GM19468 (cell line): ENCODE measurements around the gene FLNC.

Source experiments
- ATAC-seq: cut with Tn5 transposase; IDR thresholded peaks from one replicate; pipeline ENCODE4 v1.9.1; 2021; ENCODE audit warnings: mild to moderate bottlenecking, moderate library complexity, moderate number of reproducible peaks; ENCODE audit not compliant: unreplicated experiment; ENCODE audit errors: extremely low read depth

FLNC gene

GRCh38 chr7:128829391-128830166 lies 627 bp upstream of the FLNC start:
- ATAC-seq, result no peak

DNA sequence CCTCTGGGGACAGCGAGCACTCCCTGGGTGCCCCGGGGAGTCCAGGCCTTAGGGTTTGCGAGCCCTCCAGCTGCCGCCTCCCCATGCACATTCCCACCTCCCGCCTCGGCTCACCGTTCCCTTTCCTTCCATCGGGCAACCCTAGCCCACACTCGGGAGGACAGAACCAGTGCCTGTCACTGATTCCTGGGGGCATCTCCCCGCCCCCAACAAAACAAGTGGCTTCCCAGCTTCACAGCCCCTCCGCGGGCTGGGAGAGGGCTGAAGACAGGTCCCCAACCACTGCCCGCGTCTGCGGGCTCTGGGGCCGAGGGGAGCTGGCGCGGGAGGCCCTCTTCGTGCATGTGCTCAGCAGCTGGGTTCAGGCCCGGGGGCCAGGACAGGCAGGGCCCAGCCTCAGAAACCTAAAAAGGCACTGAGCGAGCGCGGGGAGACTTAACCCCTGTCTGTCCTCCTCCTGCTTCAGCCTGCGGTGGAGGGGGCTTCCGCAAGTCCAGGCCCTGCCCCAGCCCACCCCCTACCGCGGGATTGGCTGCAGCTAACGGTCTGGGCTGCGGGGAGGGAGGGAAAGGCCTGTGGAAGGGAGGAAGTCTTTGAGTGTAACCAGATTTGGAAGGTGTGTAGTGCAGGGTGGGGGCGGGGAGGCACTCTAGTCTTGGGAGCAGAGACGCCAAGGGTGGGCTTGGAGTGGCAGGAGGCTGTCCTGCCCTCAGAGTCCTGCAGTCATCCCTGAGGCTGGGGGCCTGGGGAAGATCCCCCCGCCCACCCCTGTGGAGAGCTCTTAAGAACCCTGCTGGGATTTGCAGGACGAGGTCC lies 1.2 kb downstream of the FLNC start:
- ATAC-seq, result no peak

DNA sequence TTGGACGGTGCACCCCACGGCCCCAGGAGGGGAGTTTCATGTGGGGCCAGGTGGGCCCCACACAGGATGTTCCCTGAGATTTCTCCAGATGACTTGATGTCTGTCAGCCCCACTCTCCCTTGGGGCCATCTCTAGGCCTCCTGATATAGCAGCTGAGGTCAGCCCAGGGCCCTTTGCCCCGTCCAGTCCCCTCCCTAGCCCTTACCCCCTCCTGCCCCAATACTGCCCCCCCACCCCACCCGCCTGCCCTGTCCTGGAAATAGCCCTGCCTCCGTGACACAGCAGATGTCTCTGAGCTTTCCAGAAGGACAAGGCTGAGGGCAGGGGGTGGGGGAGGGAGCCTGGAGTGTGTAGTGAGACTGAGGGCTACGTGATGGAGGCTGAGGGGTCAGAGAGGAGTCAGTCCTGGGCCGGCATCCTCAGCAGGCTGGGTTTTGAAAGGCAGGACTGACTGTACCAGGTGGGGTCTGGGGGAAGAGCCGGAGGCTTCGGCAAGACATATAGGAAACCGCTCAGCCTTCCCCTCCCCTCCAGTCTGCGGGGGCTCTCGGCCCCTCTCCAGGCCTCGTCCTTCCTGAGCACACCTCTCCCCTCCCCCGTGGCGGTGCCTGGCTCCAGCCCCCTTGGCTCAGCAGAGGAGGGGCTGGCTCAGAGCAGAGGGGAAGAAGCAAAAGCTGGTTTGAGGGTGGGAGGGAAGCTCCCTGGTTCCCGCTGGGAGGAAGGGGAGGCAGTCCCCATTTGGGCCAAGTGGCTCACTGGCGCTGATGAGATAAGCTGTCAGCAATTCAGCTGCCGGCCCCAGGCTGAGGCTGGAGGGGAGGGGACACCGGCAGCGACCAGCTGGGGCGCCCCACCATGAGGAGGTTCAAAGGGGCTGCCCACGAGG lies 2.0 kb downstream of the FLNC start:
- ATAC-seq, result no peak

DNA sequence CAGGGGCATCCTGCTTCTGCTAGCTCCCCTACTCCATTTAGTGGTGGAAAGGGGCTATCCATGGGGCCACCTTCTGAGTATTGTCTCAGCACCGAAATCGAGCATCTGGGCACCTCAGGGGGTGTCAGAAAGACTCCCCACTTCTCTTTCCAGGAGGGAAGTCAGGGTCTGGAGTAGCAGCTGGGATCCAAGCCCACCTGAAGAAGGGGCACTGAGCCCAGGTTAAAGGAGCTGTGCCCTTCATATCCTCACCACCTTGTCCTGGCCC lies 2.6 kb downstream of the FLNC start:
- no peak for ATAC-seq

- ATAC-seq, result no peak
These were observed 3.1 kb downstream of the FLNC start for GRCh38 chr7:128833148-128833945.

DNA sequence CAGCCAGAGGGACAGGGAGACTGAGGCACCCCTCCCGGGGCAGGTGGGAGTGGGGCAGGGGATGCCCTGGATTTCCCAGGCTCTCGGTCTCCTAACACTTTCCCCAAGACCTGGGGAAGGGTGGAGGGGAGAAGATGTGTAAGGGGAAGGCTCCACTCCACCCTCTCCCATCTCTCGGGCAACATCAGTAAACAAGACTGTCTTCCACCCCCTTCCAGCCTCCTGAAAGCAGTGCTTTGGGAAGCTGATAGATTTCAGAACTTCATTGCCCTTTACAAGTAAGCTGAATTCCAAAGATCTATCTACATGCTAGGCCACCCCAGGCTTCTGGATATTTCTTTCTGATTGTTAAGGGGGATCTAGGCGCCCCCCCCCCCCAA lies 3.7 kb downstream of the FLNC start:
- no peak for ATAC-seq

DNA sequence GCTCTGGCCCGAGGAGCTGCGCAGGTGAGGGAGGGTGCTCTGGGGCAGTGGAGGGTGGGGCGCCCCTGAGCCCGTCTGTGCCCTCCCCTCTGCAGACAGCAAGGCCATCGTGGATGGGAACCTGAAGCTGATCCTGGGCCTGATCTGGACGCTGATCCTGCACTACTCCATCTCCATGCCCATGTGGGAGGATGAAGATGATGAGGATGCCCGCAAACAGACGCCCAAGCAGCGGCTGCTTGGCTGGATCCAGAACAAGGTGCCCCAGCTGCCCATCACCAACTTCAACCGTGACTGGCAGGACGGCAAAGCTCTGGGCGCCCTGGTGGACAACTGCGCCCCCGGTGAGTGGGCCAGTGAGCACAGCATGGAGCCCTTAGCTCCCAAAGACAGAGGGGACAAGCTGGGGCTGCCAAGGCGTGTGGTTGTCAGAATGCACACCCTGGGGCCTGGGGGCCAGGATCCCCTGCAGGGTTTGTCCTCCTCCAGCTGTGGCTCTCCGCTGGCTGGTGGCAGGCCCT lies 5.1 kb downstream of the FLNC start:
- no peak for ATAC-seq

DNA sequence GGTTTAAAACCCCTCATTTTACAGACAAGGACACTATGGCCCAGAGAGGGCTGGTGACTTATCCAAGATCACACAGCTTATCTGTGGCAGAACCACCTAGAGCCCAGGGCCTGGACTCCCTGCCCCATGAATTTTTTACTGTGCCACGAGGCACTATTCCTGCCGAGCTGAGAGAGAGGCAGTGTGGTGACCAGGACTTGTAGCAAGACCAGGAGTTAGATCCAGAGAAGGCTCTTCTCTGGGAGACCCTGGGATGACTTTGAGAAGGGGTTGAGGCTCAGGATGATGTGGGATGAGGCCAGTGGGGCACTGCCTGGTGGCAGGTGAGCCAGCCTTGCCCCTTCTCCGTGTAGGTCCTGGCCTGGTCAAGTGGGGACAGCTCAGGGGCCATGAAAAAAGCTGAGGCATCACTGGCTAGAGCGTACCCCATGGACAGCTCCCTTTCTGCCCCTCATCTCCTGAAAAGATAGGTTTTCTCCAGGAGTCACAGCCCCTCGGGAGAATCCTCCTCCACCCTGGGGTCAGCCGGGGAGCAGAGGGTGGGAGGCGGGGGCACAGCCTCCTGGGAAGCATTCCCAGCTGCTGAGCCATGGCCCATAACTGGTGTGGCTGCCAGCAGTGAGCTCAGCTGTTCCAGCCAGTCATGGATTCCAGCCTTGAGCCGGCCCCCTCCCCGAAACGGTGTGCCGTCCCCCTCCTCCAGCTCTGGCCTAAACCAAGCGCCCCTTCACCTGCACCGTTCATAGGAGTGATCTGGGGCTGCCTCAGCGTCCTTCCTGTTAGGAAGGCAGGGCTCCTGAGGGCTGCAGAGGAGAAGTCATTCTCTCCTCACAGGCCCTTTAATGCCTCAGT lies 5.8 kb downstream of the FLNC start:
- ATAC-seq, result no peak

DNA sequence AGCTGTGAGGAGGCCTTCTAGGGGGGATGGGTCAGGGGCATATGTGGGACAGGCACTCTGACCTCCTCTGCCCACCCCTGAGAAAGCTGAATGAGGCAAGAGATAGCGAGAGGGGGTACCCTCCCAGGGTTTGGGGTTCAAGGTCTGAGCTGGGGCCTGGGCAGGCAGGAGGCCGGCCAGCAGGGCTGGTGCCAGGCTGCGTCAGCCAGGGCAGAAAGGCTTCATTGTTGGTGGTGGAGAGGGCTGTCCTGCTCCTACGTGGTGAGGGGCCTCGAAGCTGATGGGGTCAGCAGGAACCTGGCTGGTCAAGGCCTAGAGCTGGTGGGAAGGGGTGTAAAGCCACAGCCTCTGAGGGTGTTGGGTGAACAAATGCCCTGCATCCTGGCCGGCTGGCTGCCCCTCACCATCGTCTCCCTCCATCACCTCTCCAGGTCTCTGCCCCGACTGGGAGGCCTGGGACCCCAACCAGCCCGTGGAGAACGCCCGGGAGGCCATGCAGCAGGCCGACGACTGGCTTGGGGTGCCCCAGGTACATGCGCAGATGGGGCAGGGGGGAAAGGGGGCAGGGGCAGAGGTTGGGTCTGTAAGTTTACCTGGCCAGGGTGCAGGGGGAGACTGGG lies 6.6 kb downstream of the FLNC start:
- no peak for ATAC-seq

DNA sequence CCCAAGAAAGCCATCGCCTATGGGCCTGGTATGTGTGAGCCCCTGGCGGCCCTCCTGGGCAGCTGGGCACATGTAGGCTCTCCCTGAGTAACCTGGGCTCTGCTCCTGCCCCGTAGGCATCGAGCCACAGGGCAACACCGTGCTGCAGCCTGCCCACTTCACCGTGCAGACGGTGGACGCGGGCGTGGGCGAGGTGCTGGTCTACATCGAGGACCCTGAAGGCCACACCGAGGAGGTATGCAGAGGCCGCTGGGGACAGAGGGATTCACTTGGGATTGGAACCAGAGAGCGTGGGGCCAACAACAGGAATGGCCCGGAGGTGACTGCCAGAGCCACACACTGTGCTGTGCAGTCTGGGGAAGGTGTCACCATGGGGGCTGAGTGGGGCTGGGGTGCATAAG lies 7.3 kb downstream of the FLNC start:
- no peak for ATAC-seq

DNA sequence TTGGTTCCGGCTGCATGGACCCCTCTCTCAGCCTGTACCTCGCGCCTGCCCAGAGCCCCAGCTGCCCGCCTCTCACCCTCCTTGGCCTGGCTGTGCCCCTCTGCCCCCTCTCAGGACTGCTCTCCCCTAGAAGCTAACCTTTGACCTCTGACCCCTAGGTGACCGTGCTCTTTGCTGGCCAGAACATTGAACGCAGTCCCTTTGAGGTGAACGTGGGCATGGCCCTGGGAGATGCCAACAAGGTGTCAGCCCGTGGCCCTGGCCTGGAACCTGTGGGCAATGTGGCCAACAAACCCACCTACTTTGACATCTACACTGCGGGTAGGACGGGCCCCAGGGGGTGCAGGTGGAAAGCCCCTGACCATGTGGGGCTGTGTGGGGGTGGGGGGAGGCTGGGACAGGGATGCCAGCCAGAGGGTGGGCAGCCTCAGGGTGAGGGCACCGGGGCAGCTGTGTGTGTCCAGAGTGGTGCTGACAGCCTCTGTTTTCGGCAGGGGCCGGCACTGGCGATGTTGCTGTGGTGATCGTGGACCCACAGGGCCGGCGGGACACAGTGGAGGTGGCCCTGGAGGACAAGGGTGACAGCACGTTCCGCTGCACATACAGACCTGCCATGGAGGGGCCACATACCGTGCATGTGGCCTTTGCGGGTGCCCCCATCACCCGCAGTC lies 8.0 kb downstream of the FLNC start:
- ATAC-seq, result no peak

DNA sequence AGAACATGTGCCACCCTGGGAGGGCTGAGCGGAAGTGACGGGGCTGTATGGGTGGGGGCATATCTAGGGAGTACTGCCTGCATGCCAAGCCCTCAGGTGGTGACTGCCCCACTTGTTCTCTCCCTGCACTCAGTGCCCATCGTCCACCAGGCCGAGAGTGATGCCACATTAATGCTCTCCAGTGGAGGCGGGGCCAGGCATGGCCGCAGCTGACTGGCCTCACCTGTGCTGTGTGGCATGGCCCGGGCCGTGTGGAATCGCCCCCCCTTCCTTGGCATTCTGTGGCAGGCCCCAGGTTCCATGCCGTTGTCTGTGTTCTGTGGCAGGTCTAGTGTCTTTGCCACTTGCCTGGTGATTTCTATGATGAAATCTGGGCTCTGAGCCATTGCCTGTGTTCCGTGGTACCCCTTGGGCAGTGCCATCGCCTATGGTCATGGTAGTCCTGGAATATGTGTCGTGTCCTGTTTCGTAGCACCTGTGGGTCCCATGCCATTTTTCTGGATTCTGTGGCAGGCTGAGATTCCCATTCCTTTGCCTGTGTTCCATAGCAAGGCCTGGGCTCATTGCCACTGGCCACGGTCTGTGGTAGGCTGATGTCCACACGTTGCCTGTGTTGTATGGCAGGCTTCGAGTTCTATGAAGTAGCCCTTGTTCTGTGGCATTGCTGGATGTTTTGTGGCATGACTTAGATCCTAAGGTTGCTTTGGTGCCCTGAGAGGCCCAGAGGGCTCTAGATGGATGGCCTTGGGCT lies 8.9 kb downstream of the FLNC start:
- no peak for ATAC-seq

GRCh38 chr7:128839751-128840177 lies 9.6 kb downstream of the FLNC start:
- no peak for ATAC-seq

DNA sequence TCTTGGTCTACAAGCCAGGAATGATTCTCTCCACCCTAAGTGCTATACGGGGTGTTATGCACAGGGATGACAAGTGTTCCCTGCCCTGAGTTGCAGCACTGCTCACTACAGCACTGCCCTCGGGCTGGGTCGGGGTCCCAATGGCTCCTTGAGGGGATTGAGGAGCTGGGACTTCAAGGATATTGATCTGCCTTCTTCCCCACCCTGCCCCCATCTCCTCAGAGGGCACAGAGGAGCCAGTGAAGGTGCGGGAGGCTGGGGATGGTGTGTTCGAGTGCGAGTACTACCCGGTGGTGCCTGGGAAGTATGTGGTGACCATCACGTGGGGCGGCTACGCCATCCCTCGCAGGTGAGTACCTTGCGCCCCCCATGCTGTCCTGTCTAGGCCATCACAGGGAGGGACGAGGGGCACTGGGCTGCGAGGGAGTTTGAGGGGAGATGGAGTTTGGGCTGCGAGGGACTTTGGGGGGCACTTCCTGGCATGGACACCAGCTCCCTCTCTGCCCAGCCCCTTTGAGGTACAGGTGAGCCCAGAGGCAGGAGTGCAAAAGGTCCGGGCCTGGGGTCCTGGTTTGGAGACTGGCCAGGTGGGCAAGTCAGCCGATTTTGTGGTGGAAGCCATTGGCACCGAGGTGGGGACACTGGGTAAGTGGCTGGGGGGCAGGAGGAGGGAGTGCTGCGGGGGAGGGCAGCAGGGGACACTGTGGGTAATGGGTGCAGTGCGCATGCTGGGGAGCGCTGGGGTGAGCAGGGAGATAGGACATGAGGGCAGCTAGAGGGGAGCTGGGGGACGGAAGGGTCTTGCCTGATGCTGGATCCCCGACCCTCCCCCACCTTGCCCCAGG lies 10.3 kb downstream of the FLNC start:
- no peak for ATAC-seq

DNA sequence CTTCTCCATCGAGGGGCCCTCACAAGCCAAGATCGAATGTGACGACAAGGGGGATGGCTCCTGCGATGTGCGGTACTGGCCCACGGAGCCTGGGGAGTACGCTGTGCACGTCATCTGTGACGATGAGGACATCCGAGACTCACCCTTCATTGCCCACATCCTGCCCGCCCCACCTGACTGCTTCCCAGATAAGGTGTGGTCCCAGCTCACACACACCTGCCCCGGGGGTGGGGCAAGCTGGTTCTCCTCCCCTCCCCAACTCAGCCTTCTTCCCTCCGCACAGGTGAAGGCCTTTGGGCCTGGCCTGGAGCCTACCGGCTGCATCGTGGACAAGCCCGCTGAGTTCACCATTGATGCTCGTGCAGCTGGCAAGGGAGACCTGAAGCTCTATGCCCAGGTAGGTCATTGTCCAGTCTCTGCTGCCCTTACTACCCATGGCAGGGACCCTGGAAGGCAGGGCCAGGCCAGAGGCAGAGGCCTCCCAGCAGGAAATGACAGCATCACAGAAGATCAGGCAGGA lies 11.0 kb downstream of the FLNC start:
- no peak for ATAC-seq

DNA sequence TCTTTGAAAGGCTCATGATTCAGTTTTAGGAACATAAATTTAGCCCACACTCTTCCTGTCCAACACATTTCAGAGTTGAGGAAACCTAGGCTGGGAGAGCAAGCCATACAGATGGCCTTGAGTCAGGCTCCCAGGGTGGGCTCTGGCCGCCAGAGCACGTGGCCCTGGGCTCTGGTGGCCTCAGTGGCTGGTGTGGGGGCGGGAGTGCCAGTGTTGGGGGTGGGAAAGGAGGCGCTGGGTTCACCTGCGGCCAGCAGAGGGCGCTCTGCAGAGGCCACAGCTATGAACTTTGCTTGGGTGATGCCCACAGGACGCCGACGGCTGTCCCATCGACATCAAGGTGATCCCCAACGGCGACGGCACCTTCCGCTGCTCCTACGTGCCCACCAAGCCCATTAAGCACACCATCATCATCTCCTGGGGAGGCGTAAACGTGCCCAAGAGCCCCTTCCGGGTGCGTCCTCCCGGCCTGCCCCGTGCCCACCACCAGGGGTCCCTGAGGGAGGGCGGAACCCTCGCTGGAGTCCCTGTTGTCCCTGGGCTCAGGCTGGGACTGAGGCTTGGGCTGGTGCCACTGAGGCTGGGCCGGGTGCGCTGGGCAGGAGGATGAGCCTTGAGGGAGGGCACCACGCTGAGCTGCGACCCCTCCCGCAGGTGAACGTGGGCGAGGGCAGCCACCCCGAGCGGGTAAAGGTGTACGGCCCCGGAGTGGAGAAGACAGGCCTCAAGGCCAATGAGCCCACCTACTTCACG lies 11.9 kb downstream of the FLNC start:
- ATAC-seq, result no peak
